Kidney (tissue), 14 donors: ENCODE measurements around the gene PARK7. TPM values are rescaled to one million over a fixed set of nuclear protein-coding genes. Genes with fewer than 3 reads are reported as not detected.
A peak's percentile ranks its signal among the peaks of the same experiment; 100 is the strongest.

Experiments used
- DNase-seq, 5 donors: peaks; one replicate each; pipeline ENCODE4 v3.0.0-alpha.2; 2013 to 2020
- FAIRE-seq: peaks from 2 replicates; lab custom pipeline; 2012; peaks lifted over from hg19 to GRCh38; lab: Jason Lieb, UNC
- H3K27ac ChIP-seq, 2 donors: one replicate each; pipeline ENCODE4 v1.7.0; 2013; ENCODE audit warnings: low read depth in 2 of 2, low read length in 2 of 2, inconsistent platforms in 1 of 2
- H3K27me3 ChIP-seq: one replicate; pipeline ENCODE4 v1.7.1; 2013; ENCODE audit warnings: low read length, inconsistent platforms; ENCODE audit not compliant: control insufficient read depth, insufficient read depth
- H3K36me3 ChIP-seq, 3 donors: one replicate each; pipeline versions ENCODE4 v1.7.0 to v1.7.1; 2013; ENCODE audit warnings: low read length in 3 of 3, control low read depth in 1 of 3, inconsistent platforms in 1 of 3; ENCODE audit not compliant: insufficient read depth in 3 of 3, control insufficient read depth in 2 of 3
- H3K4me1 ChIP-seq, 3 donors: one replicate each; pipeline versions ENCODE4 v1.7.0 to v1.7.1; 2013; ENCODE audit warnings: low read length in 3 of 3, inconsistent platforms in 1 of 3, low read depth in 1 of 3; ENCODE audit not compliant: control insufficient read depth in 2 of 3, insufficient read depth in 2 of 3
- H3K4me3 ChIP-seq, 3 donors: one replicate each; pipeline versions ENCODE4 v1.7.0 to v1.8.1; 2013; ENCODE audit warnings: low read length in 3 of 3, control low read depth in 1 of 3, inconsistent platforms in 1 of 3
- H3K9ac ChIP-seq, 3 donors: one replicate each; pipeline versions ENCODE4 v1.7.0 to v1.7.1; 2013; ENCODE audit warnings: low read length in 3 of 3, control low read depth in 1 of 3, inconsistent platforms in 1 of 3
- H3K9me3 ChIP-seq, 3 donors: one replicate each; pipeline versions ENCODE4 v1.7.0 to v1.7.1; 2013; ENCODE audit warnings: low read length in 3 of 3, control low read depth in 1 of 3, inconsistent platforms in 1 of 3; ENCODE audit not compliant: control insufficient read depth in 2 of 3, insufficient read depth in 1 of 3
- intact Hi-C: fragments of 100-400 bp; cut with DNase I; formaldehyde crosslinking; loops from one replicate; pipeline ENCODE4 v1.11.1; 2022
- polyA plus RNA-seq: library from polyadenylated mRNA; stranded (reverse); fragments of 350-450 nt; fragmentation: Illumina TruSeq; extraction: RNeasy Lipid Tissue Mini Kit (QIAGEN cat#74804); gene quantifications from one replicate; pipeline ENCODE4 v1.2.3, GENCODE V29; 2014; ENCODE audit warnings: low read depth, low replicate concordance; ENCODE audit not compliant: insufficient read depth
- total RNA-seq: library from RNA; stranded (reverse); fragmentation: NEBNext Ultra II Directional; extraction: Animal tissue kit (Norgen Biotek cat#: 25700); gene quantifications from one replicate; pipeline ENCODE4 v1.2.1, GENCODE V29; 2021
- TF ChIP-seq, protein P1 (sequence below): IDR thresholded peaks from 3 replicates; pipeline ENCODE4 v1.5.1; 2012; ENCODE audit warnings: mild to moderate bottlenecking, moderate library complexity, borderline replicate concordance; ENCODE audit not compliant: insufficient read depth; ENCODE audit errors: extremely low read depth
- donor health status: control.
- donor health status: control.
- donor health status: control.
- donor health status: control.
- donor health status: control.
- donor health status: DM: yes; HTN: yes; CAD: no.
- donor health status: Normal renal cell carcinoma (clear cell type).

Gene PARK7
- total and polyA plus RNA-seq, 2 donors from 2014 or later = 239 to 481 TPM

- no peak for FAIRE-seq
- Histone ChIP-seq H3K4me3 (no peak overlapping the region), H3K4me1 (peaks cover 0 to 21% (median 10%) of the 10 kb centered on the region in 3 donors), H3K9ac (no peak overlapping the region), H3K9me3 (no peaks in the 10 kb centered on the region), H3K36me3 (peaks cover 0 to 60% (median 42%) of the 10 kb centered on the region in 3 donors), H3K27ac (peak overlapping the region in 1 of 2 donors; percentile 9), H3K27me3 (no peaks in the 10 kb centered on the region)
- DNase-seq = no peak
- TF ChIP-seq, protein P1, sequence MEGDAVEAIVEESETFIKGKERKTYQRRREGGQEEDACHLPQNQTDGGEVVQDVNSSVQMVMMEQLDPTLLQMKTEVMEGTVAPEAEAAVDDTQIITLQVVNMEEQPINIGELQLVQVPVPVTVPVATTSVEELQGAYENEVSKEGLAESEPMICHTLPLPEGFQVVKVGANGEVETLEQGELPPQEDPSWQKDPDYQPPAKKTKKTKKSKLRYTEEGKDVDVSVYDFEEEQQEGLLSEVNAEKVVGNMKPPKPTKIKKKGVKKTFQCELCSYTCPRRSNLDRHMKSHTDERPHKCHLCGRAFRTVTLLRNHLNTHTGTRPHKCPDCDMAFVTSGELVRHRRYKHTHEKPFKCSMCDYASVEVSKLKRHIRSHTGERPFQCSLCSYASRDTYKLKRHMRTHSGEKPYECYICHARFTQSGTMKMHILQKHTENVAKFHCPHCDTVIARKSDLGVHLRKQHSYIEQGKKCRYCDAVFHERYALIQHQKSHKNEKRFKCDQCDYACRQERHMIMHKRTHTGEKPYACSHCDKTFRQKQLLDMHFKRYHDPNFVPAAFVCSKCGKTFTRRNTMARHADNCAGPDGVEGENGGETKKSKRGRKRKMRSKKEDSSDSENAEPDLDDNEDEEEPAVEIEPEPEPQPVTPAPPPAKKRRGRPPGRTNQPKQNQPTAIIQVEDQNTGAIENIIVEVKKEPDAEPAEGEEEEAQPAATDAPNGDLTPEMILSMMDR = no peak
- intact Hi-C loops = no loop called here
Observed at GRCh38 chr1:8011923-8012858, 50.7 kb downstream of the PARK7 start.

DNA sequence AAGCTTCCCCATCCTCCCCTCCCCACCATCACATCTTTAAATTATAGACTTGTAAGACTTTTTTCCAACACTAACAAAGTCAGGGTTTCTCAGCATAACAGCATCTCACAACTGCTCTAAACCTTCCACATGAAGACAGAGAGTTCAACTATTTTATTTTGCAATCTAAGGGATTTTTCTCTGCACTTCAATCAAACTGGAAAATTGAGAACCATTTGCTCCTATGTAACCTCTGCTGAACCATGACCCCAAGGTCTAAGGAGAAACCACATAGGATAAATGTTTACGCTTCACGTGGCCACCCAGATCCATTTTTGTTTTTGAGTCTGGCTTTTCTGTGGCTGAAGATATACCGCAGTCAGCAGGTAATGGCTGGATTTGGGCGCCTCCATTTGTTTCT, 51.4 kb downstream of the PARK7 start:
- H3K27me3 ChIP-seq = no peaks in the 10 kb centered on the region
- no peaks in the 10 kb centered on the region for H3K9me3 ChIP-seq
- H3K9ac ChIP-seq = no peak overlapping the region
- peaks cover 0 to 26% (median 10%) of the 10 kb centered on the region in 3 donors for H3K4me1 ChIP-seq
- H3K4me3 ChIP-seq = no peak overlapping the region
- TF ChIP-seq, protein P1 = no peak
- FAIRE-seq (no peak), DNase-seq (no peak)
- H3K27ac ChIP-seq = no peak overlapping the region
- H3K36me3 ChIP-seq = peaks cover 0 to 60% (median 42%) of the 10 kb centered on the region in 3 donors
- intact Hi-C loops = no loop called here

DNA sequence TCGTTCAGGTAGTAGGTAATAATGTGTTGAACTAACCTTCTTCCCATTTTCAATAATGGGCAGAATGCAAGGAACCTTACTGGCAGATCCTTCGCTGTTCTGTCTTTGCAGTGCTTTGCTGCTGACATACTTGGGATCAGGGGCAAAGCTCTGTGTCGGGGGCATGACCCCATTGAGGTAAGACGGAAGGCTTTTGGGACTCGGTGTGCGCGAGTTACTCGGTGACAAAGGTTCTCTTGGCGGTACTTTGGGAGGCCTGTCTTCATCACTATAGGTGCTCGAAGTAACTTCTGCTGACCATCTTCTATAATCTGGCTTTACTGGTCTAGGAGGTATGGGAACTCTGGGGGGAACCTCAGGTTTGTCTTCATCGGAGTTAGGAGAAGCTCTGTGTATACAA, 51.9 kb downstream of the PARK7 start:
- Histone ChIP-seq H3K9me3 (no peaks in the 10 kb centered on the region), H3K9ac (no peak overlapping the region), H3K4me1 (peaks cover 0 to 26% (median 10%) of the 10 kb centered on the region in 3 donors), H3K4me3 (no peak overlapping the region), H3K27ac (no peak overlapping the region), H3K36me3 (peaks cover 0 to 60% (median 42%) of the 10 kb centered on the region in 3 donors), H3K27me3 (no peaks in the 10 kb centered on the region)
- DNase-seq (no peak), FAIRE-seq (no peak)
- intact Hi-C loops = no loop called here
- TF ChIP-seq, protein P1 = no peak
